Loucy (cell line): ENCODE results near the gene CNTN4.

ENCODE experiments used
- CTCF ChIP-seq: fragments of 200-600 bp; sonication (generic); conservative IDR thresholded peaks from 2 replicates; pipeline ENCODE4 v1.5.1; 2014; ENCODE audit warnings: mild to moderate bottlenecking, antibody characterized with exemption, low read length
- EZH2phosphoT487 ChIP-seq: fragments of 200-600 bp; IDR thresholded peaks from 2 replicates; pipeline ENCODE4 v1.6.1; 2018; ENCODE audit warnings: antibody characterized with exemption, mild to moderate bottlenecking, moderate library complexity, borderline replicate concordance

GRCh38 chr3:2656806-2657777, 558.4 kb downstream of the CNTN4 start:
- TF ChIP-seq CTCF, result no peak
- TF ChIP-seq EZH2phosphoT487, result no peak
